ENCODE results near the gene WDR88. TPM values are rescaled to one million over a fixed set of nuclear protein-coding genes. Genes with fewer than 3 reads are reported as not detected.
"Not testable (repeated sequence)": the region's sequence is repeated elsewhere in the genome, so short reads cannot be mapped to it uniquely, and the experiment has no call there.

Gene WDR88
- polyA plus RNA-seq, 3 donors from 2014 or later: 0.26 to 0.45 TPM; not detected in 1

GRCh38 chr19:33110137-33110910 lies 21.6 kb upstream of the WDR88 start:
- H3K9me3 Mint-ChIP-seq: no peaks in the 10 kb centered on the region
- no peak for DNase-seq
- H3K36me3 Mint-ChIP-seq: peaks cover 25 to 58% (median 30%) of the 10 kb centered on the region in 3 donors
- no peaks in the 10 kb centered on the region for H3K27me3 Mint-ChIP-seq (ENCODE audit: low read depth in 3 of 3)
- no peak overlapping the region for H3K27ac Mint-ChIP-seq
- H3K4me1 Mint-ChIP-seq: no peaks in the 10 kb centered on the region
- no peak overlapping the region for H3K4me3 Mint-ChIP-seq

GRCh38 chr19:33111587-33111986 lies 20.3 kb upstream of the WDR88 start:
- Mint-ChIP-seq H3K4me3 (no peak overlapping the region), H3K27me3 (ENCODE audit: low read depth in 3 of 3) (no peaks in the 10 kb centered on the region), H3K4me1 (no peaks in the 10 kb centered on the region), H3K36me3 (peaks cover 30 to 61% (median 37%) of the 10 kb centered on the region in 3 donors), H3K9me3 (no peaks in the 10 kb centered on the region), H3K27ac (no peak overlapping the region)
- no peak for DNase-seq

- peaks cover 46 to 73% (median 46%) of the 10 kb centered on the region in 3 donors for H3K36me3 Mint-ChIP-seq
Measured at GRCh38 chr19:33114312-33114711, 17.6 kb upstream of the WDR88 start.

GRCh38 chr19:33117501-33117900 lies 14.4 kb upstream of the WDR88 start:
- H3K27ac Mint-ChIP-seq: no peak overlapping the region
- no peak for DNase-seq
- H3K27me3 Mint-ChIP-seq (ENCODE audit: low read depth in 3 of 3): no peaks in the 10 kb centered on the region
- no peaks in the 10 kb centered on the region for H3K9me3 Mint-ChIP-seq
- peaks cover 33 to 53% (median 37%) of the 10 kb centered on the region in 3 donors for H3K36me3 Mint-ChIP-seq
- H3K4me1 Mint-ChIP-seq: no peaks in the 10 kb centered on the region
- no peak overlapping the region for H3K4me3 Mint-ChIP-seq

More at GRCh38 chr19:33114312-33114711, 17.6 kb upstream of the WDR88 start:
- Mint-ChIP-seq H3K9me3 (no peaks in the 10 kb centered on the region), H3K27ac (no peak overlapping the region), H3K27me3 (ENCODE audit: low read depth in 3 of 3) (no peaks in the 10 kb centered on the region), H3K4me1 (no peaks in the 10 kb centered on the region), H3K4me3 (no peak overlapping the region)
- DNase-seq: no peak

GRCh38 chr19:33118643-33119042 lies 13.3 kb upstream of the WDR88 start:
- Mint-ChIP-seq H3K27ac (no peak overlapping the region), H3K27me3 (ENCODE audit: low read depth in 3 of 3) (no peaks in the 10 kb centered on the region), H3K4me3 (no peak overlapping the region), H3K36me3 (peaks cover 33 to 43% (median 33%) of the 10 kb centered on the region in 3 donors), H3K9me3 (no peaks in the 10 kb centered on the region), H3K4me1 (no peaks in the 10 kb centered on the region)
- no peak for DNase-seq

GRCh38 chr19:33124207-33125098 lies 7.5 kb upstream of the WDR88 start:
- no peak for DNase-seq
- no peaks in the 10 kb centered on the region for H3K27me3 Mint-ChIP-seq (ENCODE audit: low read depth in 3 of 3)
- H3K4me1 Mint-ChIP-seq: peaks cover 5 to 7% of the 10 kb centered on the region in 2 donors
- H3K36me3 Mint-ChIP-seq: peaks cover 10 to 24% (median 23%) of the 10 kb centered on the region in 3 donors
- no peaks in the 10 kb centered on the region for H3K9me3 Mint-ChIP-seq
- H3K4me3 Mint-ChIP-seq: no peak overlapping the region
- peak overlapping the region in 2 of 6 donors; percentile 15 to 17 for H3K27ac Mint-ChIP-seq

GRCh38 chr19:33125929-33126388 lies 6.0 kb upstream of the WDR88 start:
- H3K27ac Mint-ChIP-seq: peak overlapping the region in 2 of 6 donors; percentile 16 to 49
- H3K4me1 Mint-ChIP-seq: peaks cover 5 to 7% of the 10 kb centered on the region in 2 donors
- H3K36me3 Mint-ChIP-seq: peaks cover 10 to 35% (median 32%) of the 10 kb centered on the region in 3 donors
- peak; percentile 26 to 44 (median 40) for DNase-seq
- peak overlapping the region in 2 of 5 donors; percentile 11 to 49 for H3K4me3 Mint-ChIP-seq
- peaks cover 0 to 1% (median 0%) of the 10 kb centered on the region in 3 donors for H3K27me3 Mint-ChIP-seq (ENCODE audit: low read depth in 3 of 3)
- no peaks in the 10 kb centered on the region for H3K9me3 Mint-ChIP-seq

GRCh38 chr19:33126712-33127111 lies 5.2 kb upstream of the WDR88 start:
- H3K9me3 Mint-ChIP-seq; DNase-seq; H3K27me3 Mint-ChIP-seq (ENCODE audit: low read depth in 3 of 3); H3K27ac Mint-ChIP-seq; H3K4me3 Mint-ChIP-seq; H3K4me1 Mint-ChIP-seq: not testable (repeated sequence)
- peaks cover 6 to 31% (median 29%) of the 10 kb centered on the region in 3 donors for H3K36me3 Mint-ChIP-seq

- Mint-ChIP-seq H3K4me3 (no peak overlapping the region), H3K9me3 (no peaks in the 10 kb centered on the region), H3K27me3 (ENCODE audit: low read depth in 3 of 3) (peaks cover 0 to 1% (median 0%) of the 10 kb centered on the region in 3 donors), H3K4me1 (peaks cover 5 to 8% of the 10 kb centered on the region in 2 donors), H3K36me3 (peaks cover 6 to 28% (median 22%) of the 10 kb centered on the region in 3 donors), H3K27ac (peak overlapping the region in 1 of 6 donors; percentile 52)
- no peak for DNase-seq
Measured at GRCh38 chr19:33129901-33130300, 2.0 kb upstream of the WDR88 start.

GRCh38 chr19:33130433-33130832 lies 1.5 kb upstream of the WDR88 start:
- Mint-ChIP-seq H3K4me3 (no peak overlapping the region), H3K27me3 (ENCODE audit: low read depth in 3 of 3) (peaks cover 0 to 1% (median 0%) of the 10 kb centered on the region in 3 donors), H3K4me1 (peaks cover 5 to 11% of the 10 kb centered on the region in 2 donors), H3K36me3 (peaks cover 6 to 26% (median 20%) of the 10 kb centered on the region in 3 donors), H3K9me3 (no peaks in the 10 kb centered on the region), H3K27ac (peak overlapping the region in 1 of 6 donors; percentile 30)
- no peak for DNase-seq

GRCh38 chr19:33132425-33132824 lies 511 bp downstream of the WDR88 start:
- H3K4me3 Mint-ChIP-seq: no peak overlapping the region
- H3K36me3 Mint-ChIP-seq: peaks cover 3 to 22% (median 15%) of the 10 kb centered on the region in 3 donors
- peaks cover 0 to 3% (median 1%) of the 10 kb centered on the region in 3 donors for H3K27me3 Mint-ChIP-seq (ENCODE audit: low read depth in 3 of 3)
- no peak for DNase-seq
- peaks cover 0 to 4% of the 10 kb centered on the region in 2 donors for H3K4me1 Mint-ChIP-seq
- H3K9me3 Mint-ChIP-seq: no peaks in the 10 kb centered on the region
- H3K27ac Mint-ChIP-seq: no peak overlapping the region

- Mint-ChIP-seq H3K4me3 (peak overlapping the region in 1 of 5 donors; percentile 15), H3K27ac (no peak overlapping the region), H3K4me1 (peaks cover 0 to 4% of the 10 kb centered on the region in 2 donors), H3K36me3 (peaks cover 3 to 17% (median 13%) of the 10 kb centered on the region in 3 donors), H3K9me3 (no peaks in the 10 kb centered on the region), H3K27me3 (ENCODE audit: low read depth in 3 of 3) (peaks cover 0 to 5% (median 1%) of the 10 kb centered on the region in 3 donors)
- no peak for DNase-seq
Measured at GRCh38 chr19:33133438-33134031, 1.6 kb downstream of the WDR88 start.

- Mint-ChIP-seq H3K27ac (no peak overlapping the region), H3K4me3 (peak overlapping the region in 1 of 5 donors; percentile 42), H3K9me3 (no peaks in the 10 kb centered on the region), H3K4me1 (peaks cover 0 to 4% of the 10 kb centered on the region in 2 donors), H3K36me3 (peaks cover 0 to 10% (median 9%) of the 10 kb centered on the region in 3 donors), H3K27me3 (ENCODE audit: low read depth in 3 of 3) (peaks cover 0 to 5% (median 1%) of the 10 kb centered on the region in 3 donors)
- DNase-seq: no peak
Measured at GRCh38 chr19:33134571-33135041, 2.7 kb downstream of the WDR88 start.

Measured in immature natural killer cell (primary cell).